ENCODE measurements around the gene TBXAS1.
"Not testable (repeated sequence)": the region's sequence is repeated elsewhere in the genome, so short reads cannot be mapped to it uniquely, and the experiment has no call there.

Gene TBXAS1

DNA sequence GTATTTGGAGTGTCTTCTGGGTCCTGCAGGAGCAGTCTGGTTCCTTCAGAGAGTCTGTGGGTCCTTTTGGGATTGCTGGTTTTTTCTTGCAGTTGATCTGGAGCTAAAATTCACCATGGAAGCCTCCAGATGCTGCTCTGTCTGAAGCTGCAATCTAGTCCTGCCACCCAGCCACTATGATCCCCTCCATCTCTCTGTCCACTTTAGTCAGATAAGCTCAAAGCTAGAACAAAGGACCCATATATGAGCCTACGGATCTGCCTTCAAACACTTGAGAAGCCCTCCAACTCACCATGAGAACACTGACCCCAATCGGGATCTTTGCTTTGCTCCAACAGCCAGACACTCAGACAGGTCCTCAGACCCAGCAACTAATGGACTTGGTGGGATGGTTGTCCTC is 618 bp upstream of the TBXAS1 start:
- DNase-seq = no peak

GRCh38 chr7:139829775-139830117 is 682 bp downstream of the TBXAS1 start:
- DNase-seq = peak; percentile 13

DNA sequence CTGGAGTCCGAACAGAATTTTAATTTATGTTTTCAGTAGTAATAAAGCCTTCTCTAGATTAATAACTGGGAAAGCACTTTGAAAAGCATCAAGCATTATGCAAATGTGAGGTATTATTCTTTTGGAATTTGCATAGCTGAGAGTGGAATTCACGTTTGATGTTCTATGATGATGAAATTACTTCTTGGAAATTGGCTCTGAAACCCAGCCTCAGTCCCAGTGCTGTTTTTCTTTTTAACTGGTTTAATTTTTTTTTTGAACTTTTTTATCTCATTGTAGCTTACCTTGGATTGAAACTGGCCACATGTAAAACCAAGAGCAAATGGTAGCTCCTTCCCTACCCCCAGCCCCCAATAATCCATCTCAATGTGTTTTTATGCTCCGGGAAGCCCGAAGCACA is 1.2 kb downstream of the TBXAS1 start:
- DNase-seq = no peak

DNA sequence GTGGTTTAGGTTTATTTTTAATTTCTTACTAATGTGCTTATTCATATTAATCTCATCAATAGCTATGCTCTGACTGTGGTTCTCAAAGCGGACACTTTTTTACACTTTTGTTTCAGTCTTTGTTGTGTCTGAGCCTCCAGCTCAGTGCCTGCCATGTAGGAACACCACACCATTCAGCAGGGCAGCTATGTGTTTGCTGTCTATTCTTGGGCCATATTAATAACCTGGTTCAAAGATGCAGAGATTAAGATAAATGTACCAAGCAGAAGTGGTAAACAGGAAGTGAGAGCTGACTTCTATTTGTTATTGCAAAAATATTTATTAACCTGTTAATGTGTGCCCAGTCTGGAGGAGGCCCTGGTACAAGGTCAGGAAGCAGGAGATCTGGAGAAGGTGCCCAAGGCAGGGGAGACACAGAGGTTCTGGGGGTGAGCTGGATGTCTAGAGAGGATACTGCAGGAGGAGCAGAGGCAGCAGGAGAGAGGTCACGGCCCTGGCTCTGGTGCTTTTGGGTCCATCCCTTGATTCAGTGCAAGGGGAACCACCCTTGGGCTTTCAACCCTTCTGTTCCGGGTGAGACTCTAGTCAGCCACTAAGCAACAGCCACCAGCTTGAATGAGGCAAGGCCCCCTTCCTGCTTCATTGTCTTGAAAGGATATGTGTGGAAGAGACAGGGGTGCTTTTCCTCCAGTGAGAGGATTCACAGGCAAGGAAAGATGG is 1.9 kb downstream of the TBXAS1 start:
- peak; percentile 12 for DNase-seq

- not testable (repeated sequence) for DNase-seq
Observed at GRCh38 chr7:139835848-139836247, 6.8 kb downstream of the TBXAS1 start.

DNA sequence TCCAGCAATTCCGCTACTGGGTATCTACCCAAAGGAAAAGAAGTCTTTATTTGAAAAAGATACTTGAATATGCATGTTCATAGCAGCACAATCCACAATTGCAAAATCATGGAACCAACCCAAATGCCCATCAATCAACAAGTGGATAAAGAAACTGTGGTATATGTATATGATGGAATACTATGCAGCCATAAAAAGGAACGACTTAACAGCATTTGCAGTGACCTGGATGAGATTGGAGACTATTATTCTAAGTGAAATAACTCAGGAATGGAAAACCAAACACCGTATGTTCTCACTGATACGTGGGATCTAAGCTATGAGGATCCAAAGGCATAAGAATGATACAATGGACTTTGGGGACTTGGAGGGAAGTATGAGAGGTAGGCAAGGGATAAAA is 8.2 kb downstream of the TBXAS1 start:
- DNase-seq = not testable (repeated sequence)

DNA sequence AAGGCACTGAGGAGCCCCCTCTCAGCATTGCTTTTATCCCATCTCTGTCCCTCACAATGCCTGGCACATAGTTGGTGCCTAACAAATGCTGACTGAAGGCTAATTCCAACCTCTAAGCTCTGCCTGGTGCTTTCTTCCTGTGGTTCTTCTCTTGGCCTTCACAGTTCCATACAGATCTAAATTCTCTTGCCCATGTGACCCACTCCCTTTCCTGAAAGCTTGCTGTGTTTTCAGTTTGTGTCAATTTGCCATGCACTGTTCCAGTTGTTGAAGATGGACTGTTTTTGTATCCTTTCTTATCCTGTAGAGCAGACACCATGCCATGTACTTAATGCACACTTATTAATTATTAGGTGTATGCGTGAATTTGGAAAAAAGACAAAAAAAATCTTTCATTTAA is 9.2 kb downstream of the TBXAS1 start:
- no peak for DNase-seq

DNA sequence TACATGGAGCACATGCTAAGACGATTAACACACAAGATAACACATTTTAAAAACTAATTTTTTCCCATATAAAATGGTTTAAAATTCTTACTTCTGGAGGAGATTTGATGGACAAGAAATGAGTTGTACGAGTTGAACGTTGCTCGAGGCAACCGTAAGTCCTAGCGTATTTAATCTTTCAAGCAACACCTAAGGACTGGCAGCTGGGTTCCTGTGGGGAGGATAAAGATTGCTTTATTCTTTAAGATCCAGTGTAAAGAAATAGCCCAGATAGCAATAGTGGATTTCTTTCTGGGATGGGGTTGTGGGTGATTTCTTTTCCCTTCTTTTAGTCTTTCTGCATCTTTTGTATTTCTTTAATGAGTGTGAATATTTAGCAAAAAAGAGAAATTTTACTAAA is 9.8 kb downstream of the TBXAS1 start:
- DNase-seq = no peak

DNA sequence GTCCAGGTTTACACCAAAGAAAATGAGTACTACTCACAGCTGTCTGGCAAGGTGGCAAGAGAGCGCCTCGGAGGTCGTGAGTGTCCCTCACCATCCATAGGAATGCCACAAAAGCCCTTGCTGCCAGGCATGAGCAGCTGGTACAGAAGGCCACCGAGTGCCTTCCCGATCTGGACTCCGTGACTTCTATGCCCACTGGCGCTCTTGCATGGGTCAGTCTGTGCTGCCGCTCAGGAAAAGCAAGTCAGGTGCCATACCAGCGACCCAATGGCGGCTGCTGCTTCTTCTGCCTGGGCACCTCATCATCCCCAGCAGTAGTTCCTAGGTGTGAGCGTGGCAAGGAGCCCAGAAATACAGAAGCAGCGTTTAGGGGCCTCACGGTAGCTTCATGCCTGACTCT is 11.7 kb downstream of the TBXAS1 start:
- DNase-seq = no peak

- DNase-seq = no peak
Observed at GRCh38 chr7:139842401-139843210, 13.5 kb downstream of the TBXAS1 start.

- DNase-seq = not testable (repeated sequence)
Observed at GRCh38 chr7:139843211-139843537, 14.1 kb downstream of the TBXAS1 start.

DNA sequence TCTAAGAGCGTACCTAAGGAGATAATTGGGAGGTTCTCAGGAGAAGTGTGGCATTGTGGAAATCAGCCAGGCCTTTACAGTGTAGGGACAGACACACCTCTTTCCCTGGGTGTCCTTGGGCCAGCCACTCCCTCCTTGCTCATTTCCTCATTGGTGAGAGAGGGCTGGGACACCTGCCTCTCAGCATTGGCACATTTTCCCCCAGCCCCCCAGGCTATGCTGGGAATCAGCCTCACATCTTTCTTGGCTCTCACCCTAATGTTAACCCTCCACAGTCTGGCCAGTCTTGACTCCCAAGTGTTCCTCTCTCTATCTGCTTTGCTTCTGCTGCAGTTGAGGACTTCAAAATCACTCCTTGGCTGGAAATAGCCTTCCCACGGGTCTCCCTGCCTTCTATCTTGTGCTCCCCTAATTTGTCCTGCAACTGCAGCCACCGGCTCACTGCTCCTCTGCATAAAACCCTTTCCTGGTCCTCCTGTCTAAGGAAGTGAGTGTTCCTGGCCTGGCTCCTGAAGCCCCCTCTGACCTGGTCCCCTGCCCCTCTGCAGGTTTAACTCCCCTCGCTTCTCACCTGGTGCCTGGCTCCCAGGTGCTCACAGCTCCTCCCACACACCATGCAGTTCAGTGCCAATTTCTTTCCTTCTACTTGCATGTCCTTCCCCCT is 15.8 kb downstream of the TBXAS1 start:
- DNase-seq = no peak

GRCh38 chr7:139845443-139845805 is 16.4 kb downstream of the TBXAS1 start:
- DNase-seq = no peak

- no peak for DNase-seq
Observed at GRCh38 chr7:139846297-139846696, 17.2 kb downstream of the TBXAS1 start.

GRCh38 chr7:139848274-139848673 is 19.2 kb downstream of the TBXAS1 start:
- no peak for DNase-seq

- no peak for DNase-seq
Observed at GRCh38 chr7:139850906-139851305, 21.8 kb downstream of the TBXAS1 start.

- no peak for DNase-seq
Observed at GRCh38 chr7:139851770-139852481, 22.9 kb downstream of the TBXAS1 start.

DNA sequence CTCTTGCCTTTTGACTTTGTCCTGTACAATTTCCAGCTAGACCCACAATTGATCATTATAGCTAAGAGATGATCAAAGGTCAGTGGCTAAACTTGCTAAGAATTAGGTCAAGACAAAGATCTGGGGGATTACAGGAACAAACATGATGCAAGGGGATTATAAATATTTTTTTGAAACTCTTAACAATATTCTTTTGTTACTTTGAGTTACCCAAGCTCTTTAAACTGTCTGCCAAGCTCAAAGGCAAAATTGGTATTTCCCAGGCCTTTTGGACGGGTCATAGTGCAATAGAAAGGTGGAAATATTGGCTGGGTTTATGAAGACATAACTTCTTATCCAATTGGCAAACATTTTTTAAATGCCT is 23.4 kb downstream of the TBXAS1 start:
- DNase-seq = no peak

DNA sequence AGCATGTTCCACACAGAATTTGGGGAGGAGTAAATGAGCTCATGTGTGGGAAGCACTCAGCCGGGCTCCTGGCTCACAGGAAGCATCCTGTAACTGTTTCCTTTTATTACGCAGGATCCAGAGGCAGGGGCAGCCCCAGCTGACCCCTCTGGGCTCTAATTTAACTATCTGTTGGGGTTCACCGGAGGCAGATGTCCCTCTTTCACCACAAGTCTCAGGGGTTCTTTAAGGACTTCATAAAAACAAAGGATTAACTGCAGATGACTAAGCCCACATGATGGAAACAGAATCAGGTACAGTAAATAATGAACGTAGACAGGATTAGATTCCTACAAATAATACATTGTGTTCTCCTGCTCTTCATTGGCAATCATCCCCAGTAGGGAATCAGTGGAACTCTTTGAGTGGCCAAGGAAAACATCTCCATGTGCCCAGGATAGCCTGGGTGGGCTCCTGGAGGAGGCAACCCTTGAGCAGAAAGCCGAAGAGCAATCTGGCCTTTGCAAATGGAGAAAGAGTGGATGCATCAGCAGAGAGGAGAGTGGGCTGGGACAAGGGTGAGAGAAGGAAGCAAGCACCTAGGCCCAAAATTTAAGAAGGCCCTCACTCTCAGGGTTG is 24.6 kb downstream of the TBXAS1 start:
- no peak for DNase-seq

- DNase-seq = no peak
Observed at GRCh38 chr7:139854124-139854511, 25.1 kb downstream of the TBXAS1 start.

DNA sequence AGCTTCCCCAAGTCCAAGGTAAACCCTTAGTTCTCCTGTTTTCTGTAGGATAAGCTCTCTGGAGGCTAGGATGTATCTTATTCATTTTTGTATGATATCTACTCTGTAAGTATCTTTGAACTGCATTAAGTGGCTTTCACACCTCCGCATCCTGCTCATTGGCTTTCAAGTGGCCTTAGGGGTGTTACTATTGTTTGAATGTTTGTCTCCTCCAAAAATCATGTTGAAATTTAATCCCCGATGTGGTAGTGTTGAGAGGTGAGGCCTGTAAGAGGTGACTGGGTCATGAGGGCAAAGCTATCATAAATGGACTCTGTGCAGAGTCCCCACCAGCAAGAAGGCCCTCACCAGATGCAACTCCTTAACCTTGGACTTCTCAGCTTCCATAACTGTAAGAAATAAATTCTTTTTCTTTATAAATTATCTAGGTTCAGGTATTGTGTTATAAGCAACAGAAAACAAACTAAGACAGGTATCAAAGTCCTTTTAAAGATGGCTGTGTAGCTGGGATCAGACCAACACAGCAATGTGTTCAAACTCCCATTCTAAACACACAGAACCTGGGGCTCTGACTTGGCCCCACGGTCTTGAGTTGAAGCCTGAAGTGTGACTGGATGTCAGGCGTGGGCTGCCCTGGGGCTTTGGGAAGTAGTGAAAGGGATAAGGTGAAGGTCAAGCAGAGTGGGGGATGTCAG is 25.9 kb downstream of the TBXAS1 start:
- peak; percentile 8 for DNase-seq

- peak; percentile 28 for DNase-seq
Observed at GRCh38 chr7:139855498-139856270, 26.6 kb downstream of the TBXAS1 start.
